LNCaP clone FGC (cell line): Measurements from ENCODE around the gene OXNAD1.

Source experiments
- DNase-seq: peaks from one replicate; pipeline ENCODE4 v3.0.0-alpha.2; 2011; ENCODE audit warnings: low read depth
- H3K4me3 ChIP-seq: 2 replicates; pipeline ENCODE4 v1.5.1; 2011; ENCODE audit warnings: mild to moderate bottlenecking, low read depth, low read length, control low read depth
- CTCF ChIP-seq: IDR thresholded peaks from 2 replicates; pipeline ENCODE4 v1.5.1; 2012; ENCODE audit warnings: mild to moderate bottlenecking; ENCODE audit not compliant: control insufficient read depth, insufficient read depth; ENCODE audit errors: extremely low read depth

OXNAD1 gene

GRCh38 chr3:16227566-16227965, 37.4 kb upstream of the OXNAD1 start:
- no peak for DNase-seq
- no peak for TF ChIP-seq CTCF
- no peak overlapping the region for H3K4me3 ChIP-seq

- no peak overlapping the region for H3K4me3 ChIP-seq
- DNase-seq: no peak
- no peak for TF ChIP-seq CTCF
Observed at GRCh38 chr3:16229681-16230080, 35.3 kb upstream of the OXNAD1 start.

- no peak for TF ChIP-seq CTCF
- DNase-seq: no peak
- no peak overlapping the region for H3K4me3 ChIP-seq
Observed at GRCh38 chr3:16231983-16232382, 33.0 kb upstream of the OXNAD1 start.

- no peak for TF ChIP-seq CTCF
- no peak for DNase-seq
- no peak overlapping the region for H3K4me3 ChIP-seq
Observed at GRCh38 chr3:16233806-16234205, 31.2 kb upstream of the OXNAD1 start.

- no peak for TF ChIP-seq CTCF
- H3K4me3 ChIP-seq: no peak overlapping the region
- no peak for DNase-seq
Observed at GRCh38 chr3:16234281-16234680, 30.7 kb upstream of the OXNAD1 start.

GRCh38 chr3:16236030-16236639, 28.9 kb upstream of the OXNAD1 start:
- TF ChIP-seq CTCF: no peak
- H3K4me3 ChIP-seq: no peak overlapping the region
- no peak for DNase-seq

- peak; percentile 39 for TF ChIP-seq CTCF
- no peak overlapping the region for H3K4me3 ChIP-seq
- peak; percentile 76 for DNase-seq
Observed at GRCh38 chr3:16236856-16237393, 28.1 kb upstream of the OXNAD1 start.
